ENCODE data around the gene MZT2A. TPM values are rescaled to one million over a fixed set of nuclear protein-coding genes. Genes with fewer than 3 reads are reported as not detected.
"Not testable (repeated sequence)": the region's sequence is repeated elsewhere in the genome, so short reads cannot be mapped to it uniquely, and the experiment has no call there.

MZT2A gene, protein sequence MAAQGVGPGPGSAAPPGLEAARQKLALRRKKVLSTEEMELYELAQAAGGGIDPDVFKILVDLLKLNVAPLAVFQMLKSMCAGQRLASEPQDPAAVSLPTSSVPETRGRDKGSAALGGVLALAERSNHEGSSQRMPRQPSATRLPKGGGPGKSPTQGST
- 100 to 1,000 TPM; 233 to 253 TPM for total RNA-seq

DNA sequence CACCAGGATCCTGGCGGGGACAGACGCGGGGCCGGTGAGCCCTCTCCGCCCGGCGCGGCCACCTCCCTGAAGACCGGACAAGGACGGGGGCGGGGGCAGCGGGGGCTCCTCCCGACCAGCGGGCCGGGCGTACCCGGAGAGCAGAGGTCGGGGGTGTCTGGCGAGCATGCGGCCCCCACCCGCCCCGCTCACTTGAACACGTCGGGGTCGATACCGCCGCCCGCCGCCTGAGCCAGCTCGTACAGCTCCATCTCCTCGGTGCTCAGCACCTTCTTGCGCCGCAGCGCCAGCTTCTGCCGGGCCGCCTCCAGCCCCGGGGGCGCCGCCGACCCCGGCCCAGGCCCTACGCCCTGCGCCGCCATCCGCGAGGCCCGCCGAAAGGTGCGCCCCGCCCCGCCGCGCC, at the start of gene MZT2A:
MZT2A (minus strand) TSS at position 383 of the 403 bp plus-strand sequence; CDS start at position 362, 21 bp downstream.
- ATAC-seq (ENCODE audit: low read depth); H3K36me3 Mint-ChIP-seq; H3K27me3 Mint-ChIP-seq; DNase-seq; H3K9me3 Mint-ChIP-seq: not testable (repeated sequence)
- H3K27ac Mint-ChIP-seq = peak within 1 kb of the TSS; percentile 99
- H3K4me1 Mint-ChIP-seq = peaks cover 33% of the 10 kb centered on the region
- POLR2A ChIA-PET = interaction anchor here (0.7 to 3.2 kb wide), 7 partner anchors 9 to 399 kb away, joined by 3 to 41 read pairs (median 5); partner anchors contain the start of gene FAM168B
- peak within 1 kb of the TSS; percentile 97 for H3K4me3 Mint-ChIP-seq

DNA sequence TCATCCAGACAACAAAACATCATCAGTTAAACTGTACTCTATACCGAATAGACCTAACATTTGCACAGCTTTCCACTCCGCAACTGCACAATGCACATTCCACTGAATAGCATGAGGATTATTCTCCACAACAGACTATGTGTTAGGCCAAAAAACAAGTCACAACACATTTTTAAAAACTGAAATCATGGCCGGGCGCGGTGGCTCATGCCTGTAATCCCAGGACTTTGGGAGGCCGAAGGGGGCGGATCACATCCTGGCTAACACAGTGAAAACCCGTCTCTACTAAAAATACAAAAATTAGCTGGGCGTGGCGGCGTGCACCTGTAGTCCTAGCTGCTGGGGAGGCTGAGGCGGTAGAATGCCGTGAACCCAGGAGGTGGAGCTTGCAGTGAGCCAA, 46.7 kb upstream of the MZT2A start:
- H3K27ac Mint-ChIP-seq; H3K9me3 Mint-ChIP-seq; POLR2A ChIA-PET; DNase-seq; H3K36me3 Mint-ChIP-seq; H3K4me3 Mint-ChIP-seq; H3K4me1 Mint-ChIP-seq; ATAC-seq (ENCODE audit: low read depth): not testable (repeated sequence)
- peaks cover 27% of the 10 kb centered on the region for H3K27me3 Mint-ChIP-seq

DNA sequence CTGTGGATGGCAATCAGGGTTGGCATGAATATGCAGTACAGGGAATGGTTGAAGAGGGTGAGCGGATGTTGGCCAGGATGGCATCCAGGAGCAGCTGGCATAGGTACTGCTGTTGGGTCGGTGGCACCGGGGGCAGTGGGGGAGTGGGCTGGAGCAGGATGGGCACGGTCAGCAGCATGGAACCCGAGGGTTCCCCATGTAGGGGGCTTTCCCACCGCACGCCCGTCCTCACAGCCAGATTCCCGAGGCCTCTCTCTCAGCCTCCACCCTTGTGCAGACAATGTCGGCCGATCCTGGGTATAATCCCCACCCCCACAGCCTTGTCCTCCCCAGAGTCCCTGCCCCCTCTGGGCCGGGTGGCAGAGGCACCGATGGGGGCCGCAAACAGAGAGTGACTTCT, 44.6 kb upstream of the MZT2A start:
- DNase-seq; ATAC-seq (ENCODE audit: low read depth); POLR2A ChIA-PET; H3K9me3 Mint-ChIP-seq; H3K36me3 Mint-ChIP-seq; H3K27ac Mint-ChIP-seq; H3K4me3 Mint-ChIP-seq; H3K4me1 Mint-ChIP-seq: not testable (repeated sequence)
- peaks cover 21% of the 10 kb centered on the region for H3K27me3 Mint-ChIP-seq

DNA sequence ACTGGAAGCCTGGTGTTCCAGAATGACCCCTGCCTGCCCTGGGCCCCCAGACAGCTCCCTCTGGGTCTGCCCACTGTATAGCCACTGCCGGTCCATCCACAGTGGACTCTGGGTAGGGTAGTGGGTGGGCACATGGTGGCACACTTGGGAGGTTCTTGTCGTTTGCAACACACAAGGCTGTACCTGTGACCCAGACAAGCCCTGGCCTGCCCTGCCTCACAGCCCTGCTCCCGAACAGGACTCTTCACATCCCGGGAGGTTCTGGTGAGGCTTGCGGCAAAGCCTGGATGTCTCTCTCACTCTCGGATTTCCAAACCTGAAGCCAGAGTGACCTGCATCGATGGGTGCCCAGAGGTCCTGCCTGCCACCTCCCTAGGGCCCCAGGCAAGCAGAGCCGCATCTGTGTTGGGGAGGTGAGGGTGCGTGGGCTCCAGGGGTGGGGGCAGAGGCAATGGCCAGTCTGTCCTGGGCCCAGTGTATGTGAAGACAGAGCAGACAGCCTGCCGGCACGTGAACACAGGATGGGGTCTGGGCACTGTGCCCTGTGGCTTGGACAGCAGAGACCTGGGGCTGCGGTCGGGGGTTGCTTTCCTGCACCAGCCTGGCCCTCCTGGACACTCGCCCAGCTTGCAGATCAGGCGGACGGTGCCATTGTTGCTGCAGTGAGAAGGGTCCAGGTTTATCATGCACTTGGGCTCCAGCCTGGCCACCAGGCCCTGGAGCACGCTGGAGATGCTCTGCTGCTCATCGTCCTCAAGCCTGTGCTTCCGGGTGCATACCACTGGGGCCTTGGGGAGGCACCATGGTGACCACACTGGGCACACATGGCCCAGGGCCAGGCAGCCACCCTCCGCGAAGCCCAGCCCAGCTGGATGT, 44.0 kb upstream of the MZT2A start:
- POLR2A ChIA-PET; H3K27ac Mint-ChIP-seq; H3K4me3 Mint-ChIP-seq; H3K4me1 Mint-ChIP-seq; ATAC-seq (ENCODE audit: low read depth); H3K9me3 Mint-ChIP-seq; DNase-seq; H3K36me3 Mint-ChIP-seq: not testable (repeated sequence)
- H3K27me3 Mint-ChIP-seq = peaks cover 19% of the 10 kb centered on the region

DNA sequence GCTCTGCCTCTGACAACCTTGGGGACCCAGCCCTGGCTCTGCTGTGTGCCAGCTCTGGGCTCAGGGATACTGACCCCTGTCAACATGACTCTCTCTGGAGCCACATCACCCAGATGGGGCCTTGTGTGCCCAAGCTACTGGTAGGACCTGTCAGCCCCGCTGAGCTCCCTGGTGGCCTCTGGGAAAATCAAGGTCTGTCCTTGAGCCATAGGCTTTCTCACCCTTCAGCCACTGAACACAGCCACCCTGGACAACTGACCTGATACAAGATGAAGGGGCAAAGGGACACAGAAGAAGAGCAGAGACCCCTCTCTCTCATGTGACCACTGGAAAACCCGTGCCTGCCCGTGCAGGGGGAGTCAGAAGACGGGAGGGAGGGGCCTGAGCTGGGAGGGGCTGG, 43.3 kb upstream of the MZT2A start:
- POLR2A ChIA-PET = no interaction called here
- ATAC-seq (ENCODE audit: low read depth) = no peak
- no peak overlapping the region for H3K4me3 Mint-ChIP-seq
- no peaks in the 10 kb centered on the region for H3K9me3 Mint-ChIP-seq
- peaks cover 14% of the 10 kb centered on the region for H3K27me3 Mint-ChIP-seq
- H3K4me1 Mint-ChIP-seq = no peaks in the 10 kb centered on the region
- no peaks in the 10 kb centered on the region for H3K36me3 Mint-ChIP-seq
- no peak overlapping the region for H3K27ac Mint-ChIP-seq
- no peak for DNase-seq

DNA sequence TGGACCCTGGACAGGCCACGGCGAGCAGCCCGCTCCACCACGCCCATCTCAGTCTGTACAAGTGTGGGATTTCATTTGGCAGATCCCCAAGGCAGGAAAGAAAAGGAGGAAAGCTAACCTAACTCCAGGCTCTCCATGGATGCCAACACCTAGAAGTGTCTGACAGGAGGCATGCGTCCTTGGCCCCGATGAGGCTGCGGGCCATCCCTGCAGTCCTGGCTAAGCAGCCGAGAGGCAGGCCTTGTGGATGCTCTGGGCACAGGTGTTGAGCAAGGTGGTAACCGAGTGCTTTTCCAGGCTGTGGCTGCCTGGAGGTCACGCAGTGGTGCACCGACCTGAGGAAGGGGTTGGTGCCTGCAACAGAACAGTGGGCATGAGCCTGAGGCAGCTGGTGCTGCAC, 42.8 kb upstream of the MZT2A start:
- ATAC-seq (ENCODE audit: low read depth); DNase-seq; H3K27me3 Mint-ChIP-seq; H3K9me3 Mint-ChIP-seq; H3K4me1 Mint-ChIP-seq; H3K27ac Mint-ChIP-seq; POLR2A ChIA-PET; H3K36me3 Mint-ChIP-seq; H3K4me3 Mint-ChIP-seq: not testable (repeated sequence)

DNA sequence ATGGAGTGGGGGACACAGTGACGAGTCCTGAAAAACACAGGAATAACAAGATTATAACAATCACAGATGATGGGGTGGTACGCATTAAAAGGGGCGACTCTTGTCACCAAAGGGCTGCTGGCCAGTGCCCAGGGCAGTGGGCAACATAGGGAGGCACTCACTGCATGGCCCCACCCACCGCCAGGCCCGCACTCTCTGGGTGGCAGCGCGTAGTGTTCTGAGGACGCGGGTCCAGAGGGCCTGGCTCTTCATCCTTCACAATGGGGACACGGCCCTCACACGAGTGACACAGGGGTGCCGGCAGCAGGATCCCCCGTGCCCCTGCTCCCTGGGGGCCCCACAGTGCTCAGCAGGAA, 42.1 kb upstream of the MZT2A start:
- POLR2A ChIA-PET; H3K4me1 Mint-ChIP-seq; H3K36me3 Mint-ChIP-seq; H3K27ac Mint-ChIP-seq; H3K27me3 Mint-ChIP-seq; H3K9me3 Mint-ChIP-seq; DNase-seq; ATAC-seq (ENCODE audit: low read depth); H3K4me3 Mint-ChIP-seq: not testable (repeated sequence)

DNA sequence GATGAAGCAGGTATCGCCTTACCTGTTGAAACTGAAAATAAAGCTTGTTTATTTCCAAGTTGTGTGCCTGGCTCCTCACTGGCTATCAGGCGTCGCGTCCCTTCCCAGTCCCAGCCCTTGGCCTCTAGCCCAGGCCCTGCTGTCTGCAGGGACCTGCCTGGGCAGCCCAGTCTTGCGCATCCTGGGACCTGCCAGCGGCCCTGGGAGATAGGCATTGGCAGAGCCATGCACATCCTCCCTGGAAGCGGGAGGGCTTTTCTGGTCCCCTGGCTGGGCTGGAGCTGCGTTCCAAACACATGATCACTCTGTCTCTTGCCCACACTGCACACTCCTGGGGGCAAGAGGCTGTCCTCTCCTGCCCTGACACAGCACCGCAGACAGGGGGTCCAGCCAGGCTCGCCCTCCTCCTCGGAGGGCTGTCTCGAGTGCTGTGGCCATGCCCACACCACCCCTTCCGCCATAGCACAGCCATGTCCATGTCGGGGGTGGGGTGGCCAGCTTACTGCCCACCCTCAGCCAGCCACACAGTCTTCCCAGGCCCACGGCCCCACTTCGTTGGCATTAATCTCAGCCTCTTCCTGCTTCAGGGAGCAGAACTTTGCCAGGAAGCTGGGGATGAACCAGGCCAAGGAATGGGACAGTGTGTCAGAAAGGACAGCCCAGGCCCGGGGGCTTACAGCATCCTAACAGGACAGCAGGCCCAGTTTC, 41.6 kb upstream of the MZT2A start:
- H3K4me3 Mint-ChIP-seq; POLR2A ChIA-PET; DNase-seq; H3K27me3 Mint-ChIP-seq; H3K4me1 Mint-ChIP-seq; ATAC-seq (ENCODE audit: low read depth); H3K36me3 Mint-ChIP-seq; H3K9me3 Mint-ChIP-seq; H3K27ac Mint-ChIP-seq: not testable (repeated sequence)

DNA sequence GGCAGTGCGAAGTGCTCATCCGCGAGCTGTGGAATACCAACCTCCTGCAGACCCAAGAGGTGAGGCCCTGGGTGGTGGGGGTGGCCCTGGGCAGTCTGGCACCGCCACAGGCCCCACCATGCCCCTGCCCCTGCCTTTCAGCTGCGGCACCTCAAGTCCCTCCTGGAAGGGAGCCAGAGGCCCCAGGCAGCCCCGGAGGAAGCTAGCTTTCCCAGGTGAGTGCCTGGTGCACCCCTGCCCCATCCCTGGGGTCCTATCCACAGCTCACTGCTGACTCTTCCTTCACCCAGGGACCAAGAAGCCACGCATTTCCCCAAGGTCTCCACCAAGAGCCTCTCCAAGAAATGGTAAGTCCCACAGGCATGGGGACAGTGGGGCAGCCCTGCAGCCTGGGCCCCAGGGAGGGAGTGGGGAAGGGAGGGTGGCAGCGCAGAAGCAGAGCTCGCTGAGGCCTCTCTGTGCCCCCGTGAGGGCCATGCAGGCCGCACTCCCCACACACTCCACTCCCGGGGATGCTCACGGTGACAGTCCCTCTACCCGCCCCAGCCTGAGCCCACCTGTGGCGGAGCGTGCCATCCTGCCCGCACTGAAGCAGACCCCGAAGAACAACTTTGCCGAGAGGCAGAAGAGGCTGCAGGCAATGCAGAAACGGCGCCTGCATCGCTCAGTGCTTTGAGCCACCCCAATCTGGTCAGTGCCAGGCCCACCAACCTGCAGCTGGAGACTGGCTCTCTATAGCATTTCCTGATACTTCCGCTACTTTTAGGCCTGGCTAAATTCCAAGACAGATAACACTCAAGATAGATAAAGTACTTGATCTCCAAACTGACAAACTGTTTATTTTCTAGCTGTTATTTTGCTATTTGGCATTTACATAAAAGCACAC, 40.8 kb upstream of the MZT2A start:
- H3K4me3 Mint-ChIP-seq; ATAC-seq (ENCODE audit: low read depth); H3K27me3 Mint-ChIP-seq; H3K36me3 Mint-ChIP-seq; H3K9me3 Mint-ChIP-seq; H3K27ac Mint-ChIP-seq; DNase-seq; H3K4me1 Mint-ChIP-seq; POLR2A ChIA-PET: not testable (repeated sequence)

DNA sequence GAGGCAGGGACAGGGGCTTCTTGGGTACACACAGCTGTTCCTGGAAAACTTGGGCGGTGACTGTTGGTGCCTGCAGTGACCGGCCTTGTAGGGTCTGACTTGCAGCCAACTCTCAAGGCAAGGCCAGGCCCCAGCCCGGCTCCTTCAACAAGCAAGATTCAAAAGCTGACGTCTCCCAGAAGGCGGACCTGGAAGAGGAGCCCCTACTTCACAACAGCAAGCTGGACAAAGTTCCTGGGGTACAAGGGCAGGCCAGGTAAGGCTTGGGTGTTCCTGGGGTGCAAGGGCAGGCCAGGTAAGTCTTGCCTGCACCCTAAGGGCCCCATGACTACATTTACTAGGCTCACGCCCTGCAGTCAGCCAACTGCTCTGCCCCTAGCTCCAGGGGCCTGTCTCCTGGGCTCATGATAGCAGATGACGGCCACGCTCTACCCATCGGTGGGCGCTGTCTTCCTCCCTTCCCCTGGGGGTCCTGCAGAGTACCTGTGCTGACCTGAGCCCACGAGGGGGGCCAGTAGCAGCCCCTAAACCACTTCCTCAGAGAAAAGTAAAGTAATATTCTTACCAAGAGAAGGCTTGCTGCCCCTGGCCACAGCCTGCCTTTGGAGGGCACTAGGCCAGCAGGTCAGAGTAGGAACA, 39.5 kb upstream of the MZT2A start:
- ATAC-seq (ENCODE audit: low read depth); H3K9me3 Mint-ChIP-seq; H3K4me3 Mint-ChIP-seq; DNase-seq; H3K27me3 Mint-ChIP-seq; H3K36me3 Mint-ChIP-seq; H3K27ac Mint-ChIP-seq; POLR2A ChIA-PET: not testable (repeated sequence)
- H3K4me1 Mint-ChIP-seq = peaks cover 11% of the 10 kb centered on the region

DNA sequence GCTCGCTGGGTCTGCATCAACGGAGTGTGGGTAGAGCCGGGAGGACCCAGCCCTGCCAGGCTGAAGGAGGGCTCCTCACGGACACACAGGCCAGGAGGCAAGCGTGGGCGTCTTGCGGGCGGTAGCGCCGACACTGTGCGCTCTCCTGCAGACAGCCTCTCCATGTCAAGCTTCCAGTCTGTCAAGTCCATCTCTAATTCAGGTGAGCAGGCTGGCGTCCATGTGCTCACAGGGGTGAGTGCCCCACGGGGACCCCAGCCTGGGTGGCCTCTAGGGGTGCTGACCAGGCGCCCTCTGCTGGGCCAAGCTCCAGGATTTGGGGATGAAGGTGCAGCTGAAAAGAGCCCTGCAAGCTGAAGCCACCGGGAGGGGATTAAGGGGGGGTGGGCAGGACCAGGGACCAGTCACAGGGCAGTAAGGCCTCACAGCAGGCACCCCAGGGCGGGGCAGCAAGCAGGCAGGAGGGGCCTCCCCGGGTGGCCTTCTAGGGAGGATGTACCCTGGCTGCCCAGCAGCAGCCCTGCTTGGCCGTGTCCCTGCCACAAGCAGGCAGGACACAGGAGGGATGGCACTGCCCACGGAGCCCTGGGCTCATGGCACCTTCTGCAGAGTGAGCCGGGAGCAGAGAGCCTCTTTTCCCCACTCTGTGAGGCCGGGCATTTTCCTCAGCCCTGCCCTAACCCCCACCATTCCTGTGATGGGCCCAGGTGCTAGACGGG, 38.6 kb upstream of the MZT2A start:
- peaks cover 11% of the 10 kb centered on the region for H3K4me1 Mint-ChIP-seq
- DNase-seq = peak; percentile 40
- H3K9me3 Mint-ChIP-seq; H3K27me3 Mint-ChIP-seq; H3K27ac Mint-ChIP-seq; H3K4me3 Mint-ChIP-seq; ATAC-seq (ENCODE audit: low read depth); POLR2A ChIA-PET; H3K36me3 Mint-ChIP-seq: not testable (repeated sequence)

DNA sequence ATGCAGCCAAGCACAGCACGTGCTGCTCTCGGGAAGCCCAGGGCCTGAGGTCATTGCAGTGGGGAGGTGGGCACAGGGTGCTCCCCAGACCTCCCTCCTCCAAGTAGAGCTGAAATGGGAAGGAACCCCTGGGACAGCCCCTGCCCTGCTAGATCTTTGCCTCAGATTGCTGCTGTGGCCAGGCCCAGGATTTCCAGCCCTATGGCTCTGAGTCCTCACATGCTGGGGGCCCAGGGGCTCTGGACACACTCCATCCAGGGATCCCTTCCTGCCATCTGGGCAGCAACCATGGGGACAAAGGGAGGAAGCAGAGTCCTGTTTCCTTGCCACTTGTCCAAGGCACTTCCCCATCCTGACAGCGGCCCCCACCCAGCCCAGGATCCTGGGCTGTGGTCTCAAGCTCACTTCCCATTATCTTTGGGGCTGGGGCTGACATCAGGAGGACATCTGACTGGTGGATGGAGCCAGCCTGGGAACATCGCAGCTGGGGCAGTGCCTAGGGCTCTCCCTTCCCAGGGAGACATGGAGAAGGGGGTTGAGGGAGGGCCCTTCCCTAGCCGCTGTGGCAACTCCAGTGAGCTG, 37.8 kb upstream of the MZT2A start:
- DNase-seq; POLR2A ChIA-PET; ATAC-seq (ENCODE audit: low read depth); H3K27ac Mint-ChIP-seq; H3K36me3 Mint-ChIP-seq; H3K27me3 Mint-ChIP-seq; H3K9me3 Mint-ChIP-seq; H3K4me3 Mint-ChIP-seq: not testable (repeated sequence)
- H3K4me1 Mint-ChIP-seq = peaks cover 11% of the 10 kb centered on the region

Measured in activated naive CD8-positive, alpha-beta T cell treated with anti-CD3 and anti-CD28 coated beads, Interleukin-2, amount 10 ng/mL, durations not matched to agents 7 days and 5 days (primary cell).